K562 (cell line): ENCODE measurements around the gene CNRIP1. TPM values are rescaled to one million over a fixed set of nuclear protein-coding genes. Genes with fewer than 3 reads are reported as not detected.

Experiments used
- CHD2 ChIP-seq: IDR thresholded peaks from 2 replicates; pipeline ENCODE4 v1.6.1; 2011; ENCODE audit warnings: low read depth, low read length
- GABPA ChIP-seq: fragments of 200-800 bp; sonication (Bioruptor generic); conservative IDR thresholded peaks from 2 replicates; pipeline ENCODE4 v1.6.1; 2016; ENCODE audit warnings: low read depth, missing genetic modification characterization, missing compliant biosample characterization
- KDM4B ChIP-seq, 2 experiments: fragments of 450-650 bp in 1 of 2; sonication (generic) in 1 of 2; IDR thresholded peaks; 2 replicates each; pipeline ENCODE4 v1.6.1; 2016 to 2017; ENCODE audit warnings: borderline replicate concordance in 2 of 2, antibody characterized with exemption in 1 of 2, low read depth in 1 of 2, mild to moderate bottlenecking in 1 of 2
- MLLT1 ChIP-seq, 2 experiments: fragments of 450-650 bp; IDR thresholded peaks; 2 replicates each; pipeline ENCODE4 v1.6.1; 2016
- MNT ChIP-seq, 2 experiments: fragments of 450-650 bp; conservative IDR thresholded peaks; 2 replicates each; pipeline ENCODE4 v1.6.1; 2017; ENCODE audit warnings: mild to moderate bottlenecking in 2 of 2, moderate library complexity in 2 of 2
- PHF20 ChIP-seq: fragments of 450-650 bp; IDR thresholded peaks from 2 replicates; pipeline ENCODE4 v1.6.1; 2018; ENCODE audit not compliant: partially characterized antibody
- RREB1 ChIP-seq: fragments of 250-450 bp; sonication (Bioruptor Pico); IDR thresholded peaks from 2 replicates; pipeline ENCODE4 v1.4.0; 2020
- SAFB ChIP-seq: fragments of 200-400 bp; formaldehyde crosslinking; IDR thresholded peaks from 2 replicates; pipeline ENCODE4 v1.6.1; 2017; ENCODE audit warnings: low read depth, low read length, borderline replicate concordance
- SAP30 ChIP-seq: fragments of 200-600 bp; sonication (generic); IDR thresholded peaks from 2 replicates; pipeline ENCODE4 v1.6.1; 2012; ENCODE audit warnings: borderline replicate concordance, low read depth, mild to moderate bottlenecking, moderate library complexity, low read length, control low read depth, inconsistent platforms; ENCODE audit not compliant: insufficient read depth, poor library complexity, severe bottlenecking
- ZBTB11 ChIP-seq, 3 experiments: fragments of 200-800 bp in 1 of 3; fragments of 250-450 bp in 1 of 3; fragments of 450-650 bp in 1 of 3; sonication (Bioruptor Pico) in 1 of 3; sonication (Bioruptor generic) in 1 of 3; formaldehyde crosslinking in 1 of 3; IDR thresholded peaks; 2 replicates each; pipeline versions ENCODE4 v1.6.1 to v1.8.0; 2016 to 2022; ENCODE audit warnings: mild to moderate bottlenecking in 2 of 3, missing genetic modification characterization in 2 of 3, missing compliant biosample characterization in 1 of 3, moderate library complexity in 1 of 3
- ZNF174 ChIP-seq: fragments of 250-450 bp; sonication (Bioruptor Pico); IDR thresholded peaks from 2 replicates; pipeline ENCODE4 v1.4.0; 2020; ENCODE audit warnings: mild to moderate bottlenecking
- polyA plus RNA-seq, 8 experiments: library from polyadenylated mRNA; depleted of rRNA in 4 of 8; stranded (reverse) in 5 of 8; unstranded in 3 of 8; fragments of >200 nt; fragmentation: Nextera tagmentation in 2 of 8; fragmentation: Illumina TruSeq in 1 of 8; extraction: Ambion mirVana in 2 of 8; extraction: Trizol in 1 of 8; gene quantifications; 2 replicates each; pipeline versions ENCODE4 v1.2.1 to v1.2.3, GENCODE V29; 2011 to 2014; ENCODE audit warnings: inconsistent platforms in 1 of 8, missing spikeins in 1 of 8
- total RNA-seq, 7 experiments: library from RNA; depleted of rRNA in 6 of 7; stranded (reverse); fragments of >200 nt in 6 of 7; fragmentation: Illumina TruSeq in 2 of 7; extraction: Trizol in 2 of 7; gene quantifications; 2 replicates each; pipeline versions ENCODE4 v1.2.1 to v1.2.3, GENCODE V29; 2011 to 2021; ENCODE audit warnings: low replicate concordance in 1 of 7

Gene CNRIP1
- total and polyA plus RNA-seq, 9 of the 15 experiments (the other 6 are each of a cell fraction or from before 2014, with no cell fraction given), result 0.59 to 2.1 (median 1.5) TPM

- 0 out of 2 replicates have a peak, but pooled peaks have one; percentile 52 for TF ChIP-seq RREB1 (CRISPR knock-in tag)
- TF ChIP-seq GABPA (tag), result peak; percentile 93
- 0 out of 2 replicates have a peak, but pooled peaks have one; percentile 12 for TF ChIP-seq CHD2
- peak in 2 of 3 experiments; percentile 44 to 96; a peak in 4 of 6 replicates for TF ChIP-seq ZBTB11 (CRISPR knock-in tag; IDR thresholded peaks at IDR 0.05)
- 0 out of 2 replicates have a peak, but pooled peaks have one; percentile 4 for TF ChIP-seq SAFB
- TF ChIP-seq PHF20, result peak; percentile 53
- TF ChIP-seq KDM4B (IDR thresholded peaks at IDR 0.05; ENCODE audit: borderline replicate concordance in 2 of 2, low read depth in 1 of 2), result peak in 1 of 2 experiments; percentile 89; a peak in 2 of 4 replicates
- TF ChIP-seq MLLT1 (IDR thresholded peaks at IDR 0.05), result peak in 1 of 2 experiments; percentile 43; a peak in 1 of 4 replicates
- TF ChIP-seq MNT (conservative IDR thresholded peaks at IDR 0.05), result peak; percentile 72 to 85
- peak; percentile 57 for TF ChIP-seq SAP30
- TF ChIP-seq ZNF174 (CRISPR knock-in tag), result no peak
These were observed 67.1 kb downstream of the CNRIP1 start, which contains the start of gene PPP3R1 (continued) for GRCh38 chr2:68252400-68253218.
